Thyroid gland (tissue), 4 donors: ENCODE measurements around the gene VSIG10. TPM values are rescaled to one million over a fixed set of nuclear protein-coding genes. Genes with fewer than 3 reads are reported as not detected.

Experiments
- DNase-seq, 2 donors: peaks; one replicate each; pipeline ENCODE4 v3.0.0-alpha.2; 2019
- H3K27ac ChIP-seq, 3 donors: fragments of 200-600 bp; sonication (generic); 1 replicate in 2 of 3; 2 replicates in 1 of 3; pipeline ENCODE4 v1.5.1; 2016 to 2019; ENCODE audit warnings: mild to moderate bottlenecking in 1 of 3, moderate library complexity in 1 of 3
- H3K27me3 ChIP-seq: fragments of 200-600 bp; sonication (generic); one replicate; pipeline ENCODE4 v1.5.1; 2019
- H3K36me3 ChIP-seq, 2 donors: fragments of 200-600 bp; sonication (generic); one replicate each; pipeline ENCODE4 v1.5.1; 2016 to 2019
- H3K4me1 ChIP-seq, 2 donors: fragments of 200-600 bp; sonication (generic); one replicate each; pipeline ENCODE4 v1.5.1; 2017 to 2019
- H3K4me3 ChIP-seq, 3 donors: fragments of 200-600 bp; sonication (generic); replicated peaks in 1 of 3; 1 replicate in 2 of 3; 2 replicates in 1 of 3; pipeline ENCODE4 v1.5.1; 2016; ENCODE audit warnings: mild to moderate bottlenecking in 1 of 3
- H3K9me3 ChIP-seq: fragments of 200-600 bp; sonication (generic); one replicate; pipeline ENCODE4 v1.5.1; 2017
- CTCF ChIP-seq, 6 experiments: fragments of 200-600 bp in 3 of 6; fragments of 450-650 bp in 3 of 6; sonication (generic) in 3 of 6; IDR thresholded peaks; one replicate each; pipeline ENCODE4 v1.5.1; 2016 to 2019; ENCODE audit warnings: antibody characterized with exemption in 6 of 6, mild to moderate bottlenecking in 2 of 6, inconsistent platforms in 1 of 6, moderate library complexity in 1 of 6
- POLR2A ChIP-seq, 2 donors: fragments of 450-650 bp; IDR thresholded peaks; one replicate each; pipeline ENCODE4 v1.6.1; 2017; ENCODE audit warnings: antibody characterized with exemption in 2 of 2, mild to moderate bottlenecking in 2 of 2, moderate library complexity in 1 of 2
- WGBS, 2 donors: methylation state at CpG; one replicate each; pipeline ENCODE4 v1.1.5; 2017; 5-methylcytosine and 5-hydroxymethylcytosine counted together
- intact Hi-C: fragments of 100-400 bp; cut with DNase I; formaldehyde crosslinking; loops from one replicate; pipeline ENCODE4 v1.15.1; 2023
- total RNA-seq, 4 donors: library from RNA; depleted of rRNA; stranded (reverse); fragments of >200 nt; gene quantifications; one replicate each; pipeline ENCODE4 v1.2.3, GENCODE V29; 2016

VSIG10 gene, protein sequence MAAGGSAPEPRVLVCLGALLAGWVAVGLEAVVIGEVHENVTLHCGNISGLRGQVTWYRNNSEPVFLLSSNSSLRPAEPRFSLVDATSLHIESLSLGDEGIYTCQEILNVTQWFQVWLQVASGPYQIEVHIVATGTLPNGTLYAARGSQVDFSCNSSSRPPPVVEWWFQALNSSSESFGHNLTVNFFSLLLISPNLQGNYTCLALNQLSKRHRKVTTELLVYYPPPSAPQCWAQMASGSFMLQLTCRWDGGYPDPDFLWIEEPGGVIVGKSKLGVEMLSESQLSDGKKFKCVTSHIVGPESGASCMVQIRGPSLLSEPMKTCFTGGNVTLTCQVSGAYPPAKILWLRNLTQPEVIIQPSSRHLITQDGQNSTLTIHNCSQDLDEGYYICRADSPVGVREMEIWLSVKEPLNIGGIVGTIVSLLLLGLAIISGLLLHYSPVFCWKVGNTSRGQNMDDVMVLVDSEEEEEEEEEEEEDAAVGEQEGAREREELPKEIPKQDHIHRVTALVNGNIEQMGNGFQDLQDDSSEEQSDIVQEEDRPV
- 10 to 100 TPM; 62.0 to 93.7 (median 76.6) TPM for total RNA-seq

GRCh38 chr12:118103601-118104382 lies at the start of gene VSIG10:
Gene VSIG10, minus strand, starts transcription at chr12:118104011. Its CDS starts 340 bp downstream, at chr12:118103671.
- intact Hi-C loops: loop anchor here (5.0 kb wide), 1 partner anchor 41 kb away; the partner anchor contains the start of gene WSB2
- peaks cover 15 to 17% of the 10 kb centered on the region in 2 donors for H3K4me1 ChIP-seq
- no peaks in the 10 kb centered on the region for H3K36me3 ChIP-seq
- TF ChIP-seq CTCF (IDR thresholded peaks at IDR 0.05): no peak
- peak; percentile 67 to 98 for TF ChIP-seq POLR2A (IDR thresholded peaks at IDR 0.05)
- 0 to 1% methylated on average over 10 to 29 of the region's 75 CpGs for WGBS, 2 donors
- H3K27ac ChIP-seq: peak within 1 kb of the TSS; percentile 76 to 96 (median 87)
- H3K9me3 ChIP-seq: no peaks in the 10 kb centered on the region
- H3K4me3 ChIP-seq: peak within 1 kb of the TSS; percentile 12 to 98 (median 70)
- H3K27me3 ChIP-seq: no peaks in the 10 kb centered on the region
- DNase-seq: peak; percentile 88

GRCh38 chr12:118151755-118152154 lies 47.9 kb upstream of the VSIG10 start:
- intact Hi-C loops: no loop called here
- Histone ChIP-seq H3K4me3 (no peak overlapping the region), H3K27ac (no peak overlapping the region), H3K9me3 (no peaks in the 10 kb centered on the region), H3K4me1 (no peaks in the 10 kb centered on the region), H3K27me3 (no peaks in the 10 kb centered on the region), H3K36me3 (peaks cover 18 to 26% of the 10 kb centered on the region in 2 donors)
- no peak for DNase-seq
- TF ChIP-seq CTCF (IDR thresholded peaks at IDR 0.05) (no peak), POLR2A (IDR thresholded peaks at IDR 0.05) (no peak)
- WGBS, 2 donors: 89 to 93% methylated on average over 5 of the region's 5 CpGs

- Histone ChIP-seq H3K4me1 (no peaks in the 10 kb centered on the region), H3K27ac (no peak overlapping the region), H3K4me3 (no peak overlapping the region), H3K36me3 (peaks cover 28 to 37% of the 10 kb centered on the region in 2 donors), H3K27me3 (no peaks in the 10 kb centered on the region), H3K9me3 (no peaks in the 10 kb centered on the region)
- DNase-seq: peak in 1 of 2 donors; percentile 34
- TF ChIP-seq CTCF (IDR thresholded peaks at IDR 0.05) (no peak), POLR2A (IDR thresholded peaks at IDR 0.05) (no peak)
- intact Hi-C loops: no loop called here
- WGBS, 2 donors: 48 to 51% methylated on average over 7 of the region's 7 CpGs
Measured at GRCh38 chr12:118150625-118151024, 46.8 kb upstream of the VSIG10 start.

DNA sequence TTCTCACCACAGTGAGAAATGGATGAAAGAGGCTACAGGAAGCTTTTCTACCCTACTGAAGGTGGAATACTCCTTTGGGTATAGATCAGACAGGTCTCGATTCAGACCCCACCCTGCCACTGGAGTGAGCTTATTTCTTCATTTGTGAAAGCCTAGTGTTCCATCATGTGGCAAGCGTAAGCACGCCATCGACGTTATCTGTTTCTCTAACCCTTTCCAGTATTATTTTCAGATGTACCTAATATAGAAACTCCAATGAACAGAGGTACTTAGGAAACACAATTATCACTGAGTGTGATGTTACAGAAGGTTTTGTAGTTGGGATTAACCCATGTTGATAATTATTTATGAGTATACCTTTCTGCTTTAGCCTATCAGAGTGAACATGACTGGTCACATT lies 44.5 kb upstream of the VSIG10 start:
- no peak for DNase-seq
- Histone ChIP-seq H3K36me3 (peaks cover 49 to 57% of the 10 kb centered on the region in 2 donors), H3K9me3 (no peaks in the 10 kb centered on the region), H3K27ac (no peak overlapping the region), H3K27me3 (no peaks in the 10 kb centered on the region), H3K4me3 (no peak overlapping the region), H3K4me1 (peaks cover 0 to 8% of the 10 kb centered on the region in 2 donors)
- no peak for TF ChIP-seq POLR2A (IDR thresholded peaks at IDR 0.05)
- no peak for TF ChIP-seq CTCF (IDR thresholded peaks at IDR 0.05)
- WGBS, 2 donors: 96 to 97% methylated on average over 5 of the region's 5 CpGs
- intact Hi-C loops: no loop called here
